Measurements from ENCODE around the gene GLYATL2. TPM values are rescaled to one million over a fixed set of nuclear protein-coding genes. Genes with fewer than 3 reads are reported as not detected.

GLYATL2 gene
- total and polyA plus RNA-seq, 2 of the 8 experiments (the other 6 are each of a cell fraction or from before 2014, with no cell fraction given): 0.39 to 0.69 TPM

- H3K4me3 ChIP-seq (ENCODE audit: extremely low read depth in 1 of 4, insufficient read depth in 2 of 4, low read depth in 3 of 4, low read length in 4 of 4): no peak overlapping the region
- H2BK120ac ChIP-seq (replicated peaks; ENCODE audit: low read depth, low read length): no peak overlapping the region
- no peak overlapping the region for H2BK12ac ChIP-seq (ENCODE audit: low read depth, low read length)
- H3K79me2 ChIP-seq (ENCODE audit: control insufficient read depth in 1 of 2, insufficient read depth in 2 of 2, low read length in 2 of 2): no peaks in the 10 kb centered on the region
- H3K36me3 ChIP-seq (ENCODE audit: control insufficient read depth in 2 of 4, insufficient read depth in 4 of 4, low read length in 3 of 4): no peaks in the 10 kb centered on the region; a peak in 1 of 8 replicates
- no peak overlapping the region for H2AFZ ChIP-seq (ENCODE audit: low read length)
- 66% methylated on average over 2 of the region's 2 CpGs; no CpG with 5 or more reads in 1 of the 2 experiments for WGBS, 2 experiments (ENCODE audit: extremely low coverage in 1 of 2, insufficient coverage in 1 of 2, insufficient read length in 1 of 2, insufficient replicate concordance in 2 of 2, low coverage in 1 of 2, low lambda C conversion rate in 2 of 2, missing lambda C conversion rate in 1 of 2)
- H3K14ac ChIP-seq (ENCODE audit: insufficient read length): no peak overlapping the region
- H3K9me3 ChIP-seq (ENCODE audit: insufficient read depth in 2 of 2, low read depth in 1 of 2, low read length in 1 of 2): no peaks in the 10 kb centered on the region
- CTCF ChIA-PET (ENCODE audit: partially characterized antibody): interaction anchor here (1.2 kb wide), 1 partner anchor 12 kb away, joined by 3 read pairs; no protein-coding TSS in a partner anchor
- no peaks in the 10 kb centered on the region for H4K20me1 ChIP-seq (replicated peaks in 1 of 2; ENCODE audit: control insufficient read depth in 1 of 2, insufficient read depth in 2 of 2, low read length in 2 of 2)
- DNase-seq (ENCODE audit: low read depth in 1 of 2, low spot score in 2 of 2): no peak
- H3K4me1 ChIP-seq (replicated peaks in 1 of 4; ENCODE audit: control insufficient read depth in 3 of 4, insufficient read depth in 4 of 4, low read length in 3 of 4): peaks cover 0 to 4% (median 1%) of the 10 kb centered on the region in 4 experiments; a peak in 1 of 7 replicates
- peaks cover 2% of the 10 kb centered on the region for H3K23me2 ChIP-seq (ENCODE audit: low read depth, low read length)
- TF ChIP-seq POU5F1 (IDR thresholded peaks at IDR 0.05; ENCODE audit: low read depth, low read length) (peak; percentile 56; the same call in 1 of the 2 replicates), YY1 (IDR thresholded peaks at IDR 0.05; ENCODE audit: low read depth, low read length) (no peak)
- no peak overlapping the region for H3K4ac ChIP-seq (replicated peaks; ENCODE audit: insufficient read length, low read depth, low read length)
- H3K27me3 ChIP-seq (replicated peaks in 1 of 4; ENCODE audit: control insufficient read depth in 3 of 4, extremely low read depth in 1 of 4, insufficient read depth in 3 of 4, low read length in 3 of 4): no peaks in the 10 kb centered on the region
- peak; percentile 55 for FAIRE-seq
- H3K23ac ChIP-seq (ENCODE audit: insufficient read length): no peak overlapping the region
- POLR2A ChIA-PET (ENCODE audit: partially characterized antibody): no interaction called here
- no peak overlapping the region for H3K9ac ChIP-seq (replicated peaks in 1 of 4; ENCODE audit: extremely low read depth in 1 of 4, low read depth in 3 of 4, low read length in 3 of 4)
- H3K56ac ChIP-seq (replicated peaks; ENCODE audit: insufficient read length, low read depth, low read length): no peak overlapping the region
- no peak overlapping the region for H2BK5ac ChIP-seq (ENCODE audit: low read depth, low read length)
- H3K79me1 ChIP-seq (ENCODE audit: low read depth, low read length): no peaks in the 10 kb centered on the region
- no peak overlapping the region for H2AK5ac ChIP-seq (ENCODE audit: low read depth, low read length)
- no peak overlapping the region for H4K8ac ChIP-seq (ENCODE audit: extremely low read depth, insufficient read depth, low read length)
- H3K4me2 ChIP-seq (ENCODE audit: insufficient read depth in 1 of 2, low read depth in 2 of 2, low read length in 2 of 2): peak overlapping the region in 1 of 2 experiments; percentile 58; a peak in 2 of 4 replicates
- H4K5ac ChIP-seq (ENCODE audit: insufficient read length, low read depth, low read length): no peak overlapping the region
- no peak overlapping the region for H3K18ac ChIP-seq (ENCODE audit: extremely low read depth, low read length)
- H2BK15ac ChIP-seq (ENCODE audit: low read length): no peak overlapping the region
- no peak overlapping the region for H2BK20ac ChIP-seq (ENCODE audit: low read length)
- H3K27ac ChIP-seq (ENCODE audit: low read depth, low read length): no peak overlapping the region
- no peak overlapping the region for H4K91ac ChIP-seq (replicated peaks; ENCODE audit: insufficient read length, low read length)
Observed at GRCh38 chr11:58893899-58894298, 49.4 kb upstream of the GLYATL2 start.
